Ishikawa (cell line): ENCODE data around the gene DPYD.

ENCODE experiments used
- CEBPB ChIP-seq: IDR thresholded peaks from 2 replicates; pipeline ENCODE4 v1.6.1; 2012
- CREB1 ChIP-seq: IDR thresholded peaks from 2 replicates; pipeline ENCODE4 v1.6.1; 2012; ENCODE audit warnings: low read depth
- EGR1 ChIP-seq: IDR thresholded peaks from 2 replicates; pipeline ENCODE4 v1.6.1; 2012
- EP300 ChIP-seq: IDR thresholded peaks from 2 replicates; pipeline ENCODE4 v1.6.1; 2012; ENCODE audit warnings: borderline replicate concordance
- FOXM1 ChIP-seq: IDR thresholded peaks from 2 replicates; pipeline ENCODE4 v1.6.1; 2012; ENCODE audit warnings: low read depth, borderline replicate concordance
- MAX ChIP-seq: IDR thresholded peaks from 2 replicates; pipeline ENCODE4 v1.6.1; 2012
- NFIC ChIP-seq: IDR thresholded peaks from 2 replicates; pipeline ENCODE4 v1.6.1; 2012
- RAD21 ChIP-seq: IDR thresholded peaks from 2 replicates; pipeline ENCODE4 v1.6.1; 2012; ENCODE audit warnings: low read depth
- TAF1 ChIP-seq: IDR thresholded peaks from 2 replicates; pipeline ENCODE4 v1.6.1; 2012; ENCODE audit warnings: low read depth, mild to moderate bottlenecking
- TCF12 ChIP-seq: IDR thresholded peaks from 2 replicates; pipeline ENCODE4 v1.6.1; 2012; ENCODE audit warnings: low read depth
- TEAD4 ChIP-seq: IDR thresholded peaks from 2 replicates; pipeline ENCODE4 v1.6.1; 2012
- YY1 ChIP-seq: IDR thresholded peaks from 2 replicates; pipeline ENCODE4 v1.6.1; 2012; ENCODE audit warnings: low read depth
- ZBTB7A ChIP-seq: IDR thresholded peaks from 2 replicates; pipeline ENCODE4 v1.6.1; 2012; ENCODE audit warnings: low read depth
- TF ChIP-seq, protein P1 (sequence below): IDR thresholded peaks from 2 replicates; pipeline ENCODE4 v1.6.1; 2012
- TF ChIP-seq, protein P2 (sequence below): IDR thresholded peaks from 2 replicates; pipeline ENCODE4 v1.6.1; 2012; ENCODE audit warnings: low read depth, mild to moderate bottlenecking

The DPYD gene

DNA sequence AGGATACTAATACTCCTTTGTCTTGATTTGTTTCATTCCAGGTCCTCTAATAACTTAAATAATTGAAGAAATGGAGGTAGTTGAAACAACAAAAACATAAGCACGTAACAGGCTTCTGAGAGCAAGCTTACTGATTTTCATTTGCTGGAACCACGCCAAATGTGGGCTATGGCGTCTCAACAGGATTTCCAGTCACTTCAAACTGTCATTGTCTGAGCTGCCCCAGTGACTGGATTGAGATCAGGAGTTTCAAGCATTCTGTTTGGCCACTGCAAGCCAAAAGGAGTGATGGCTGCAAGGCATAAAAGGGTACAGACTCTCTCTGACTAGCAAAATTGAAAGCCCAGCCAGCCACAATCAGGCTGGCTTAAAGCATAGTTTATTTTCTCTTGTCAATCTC is 289.9 kb downstream of the DPYD start:
- TF ChIP-seq TCF12 (no peak), TEAD4 (no peak), TAF1 (no peak), CREB1 (no peak)
- TF ChIP-seq, protein P1, sequence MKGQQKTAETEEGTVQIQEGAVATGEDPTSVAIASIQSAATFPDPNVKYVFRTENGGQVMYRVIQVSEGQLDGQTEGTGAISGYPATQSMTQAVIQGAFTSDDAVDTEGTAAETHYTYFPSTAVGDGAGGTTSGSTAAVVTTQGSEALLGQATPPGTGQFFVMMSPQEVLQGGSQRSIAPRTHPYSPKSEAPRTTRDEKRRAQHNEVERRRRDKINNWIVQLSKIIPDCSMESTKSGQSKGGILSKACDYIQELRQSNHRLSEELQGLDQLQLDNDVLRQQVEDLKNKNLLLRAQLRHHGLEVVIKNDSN: no peak

GRCh38 chr1:97630281-97630680 is 290.6 kb downstream of the DPYD start:
- TF ChIP-seq CREB1 (no peak), YY1 (no peak), RAD21 (no peak), TCF12 (no peak), FOXM1 (no peak), ZBTB7A (no peak), TEAD4 (no peak), EGR1 (no peak)

DNA sequence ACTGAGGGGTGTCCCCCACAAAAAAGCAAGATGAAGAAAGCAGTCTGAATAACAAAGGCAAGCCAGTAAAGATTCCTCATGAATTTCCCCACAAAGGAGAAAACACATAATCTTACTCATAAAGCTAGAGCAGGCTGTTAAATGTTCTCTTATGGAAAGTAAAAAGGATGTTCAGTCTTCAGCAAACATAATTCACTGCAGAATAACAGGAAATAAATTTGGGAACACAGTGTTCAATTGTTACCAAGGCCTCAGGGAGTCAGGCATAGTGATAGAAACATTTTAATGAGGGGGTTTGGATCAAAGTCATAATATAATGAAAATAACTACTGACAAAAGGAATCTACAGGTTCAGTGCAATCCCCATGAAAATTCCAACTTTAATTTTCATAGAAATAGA is 297.6 kb downstream of the DPYD start:
- no peak for TF ChIP-seq TEAD4
- TF ChIP-seq MAX: no peak
- no peak for TF ChIP-seq YY1
- no peak for TF ChIP-seq EP300
- TF ChIP-seq, protein P2, sequence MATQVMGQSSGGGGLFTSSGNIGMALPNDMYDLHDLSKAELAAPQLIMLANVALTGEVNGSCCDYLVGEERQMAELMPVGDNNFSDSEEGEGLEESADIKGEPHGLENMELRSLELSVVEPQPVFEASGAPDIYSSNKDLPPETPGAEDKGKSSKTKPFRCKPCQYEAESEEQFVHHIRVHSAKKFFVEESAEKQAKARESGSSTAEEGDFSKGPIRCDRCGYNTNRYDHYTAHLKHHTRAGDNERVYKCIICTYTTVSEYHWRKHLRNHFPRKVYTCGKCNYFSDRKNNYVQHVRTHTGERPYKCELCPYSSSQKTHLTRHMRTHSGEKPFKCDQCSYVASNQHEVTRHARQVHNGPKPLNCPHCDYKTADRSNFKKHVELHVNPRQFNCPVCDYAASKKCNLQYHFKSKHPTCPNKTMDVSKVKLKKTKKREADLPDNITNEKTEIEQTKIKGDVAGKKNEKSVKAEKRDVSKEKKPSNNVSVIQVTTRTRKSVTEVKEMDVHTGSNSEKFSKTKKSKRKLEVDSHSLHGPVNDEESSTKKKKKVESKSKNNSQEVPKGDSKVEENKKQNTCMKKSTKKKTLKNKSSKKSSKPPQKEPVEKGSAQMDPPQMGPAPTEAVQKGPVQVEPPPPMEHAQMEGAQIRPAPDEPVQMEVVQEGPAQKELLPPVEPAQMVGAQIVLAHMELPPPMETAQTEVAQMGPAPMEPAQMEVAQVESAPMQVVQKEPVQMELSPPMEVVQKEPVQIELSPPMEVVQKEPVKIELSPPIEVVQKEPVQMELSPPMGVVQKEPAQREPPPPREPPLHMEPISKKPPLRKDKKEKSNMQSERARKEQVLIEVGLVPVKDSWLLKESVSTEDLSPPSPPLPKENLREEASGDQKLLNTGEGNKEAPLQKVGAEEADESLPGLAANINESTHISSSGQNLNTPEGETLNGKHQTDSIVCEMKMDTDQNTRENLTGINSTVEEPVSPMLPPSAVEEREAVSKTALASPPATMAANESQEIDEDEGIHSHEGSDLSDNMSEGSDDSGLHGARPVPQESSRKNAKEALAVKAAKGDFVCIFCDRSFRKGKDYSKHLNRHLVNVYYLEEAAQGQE: no peak
- TF ChIP-seq ZBTB7A: no peak
- TF ChIP-seq CREB1: no peak
- no peak for TF ChIP-seq FOXM1
- TF ChIP-seq RAD21: no peak
- TF ChIP-seq, protein P1: no peak
- no peak for TF ChIP-seq CEBPB
- no peak for TF ChIP-seq EGR1
- no peak for TF ChIP-seq TCF12
- no peak for TF ChIP-seq NFIC
- TF ChIP-seq TAF1: no peak

DNA sequence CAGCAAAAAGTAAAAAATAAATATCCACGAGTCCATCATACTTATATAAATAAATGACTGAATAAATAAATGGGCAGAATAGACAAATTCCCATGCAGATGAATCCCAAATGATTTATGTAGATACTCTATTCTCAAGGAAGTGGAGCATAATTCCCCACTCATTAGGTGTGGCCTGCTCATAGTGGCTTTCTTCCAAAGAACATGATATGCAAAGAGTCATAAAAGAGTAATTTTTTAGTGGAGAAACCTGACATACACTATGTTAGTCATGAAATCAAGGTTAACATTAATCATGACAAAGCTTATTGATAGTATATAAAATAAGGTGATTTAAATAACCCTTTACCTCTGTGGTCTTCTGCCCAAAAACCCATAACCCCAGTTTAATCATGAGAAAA is 298.9 kb downstream of the DPYD start:
- no peak for TF ChIP-seq EGR1
- TF ChIP-seq YY1: no peak

DNA sequence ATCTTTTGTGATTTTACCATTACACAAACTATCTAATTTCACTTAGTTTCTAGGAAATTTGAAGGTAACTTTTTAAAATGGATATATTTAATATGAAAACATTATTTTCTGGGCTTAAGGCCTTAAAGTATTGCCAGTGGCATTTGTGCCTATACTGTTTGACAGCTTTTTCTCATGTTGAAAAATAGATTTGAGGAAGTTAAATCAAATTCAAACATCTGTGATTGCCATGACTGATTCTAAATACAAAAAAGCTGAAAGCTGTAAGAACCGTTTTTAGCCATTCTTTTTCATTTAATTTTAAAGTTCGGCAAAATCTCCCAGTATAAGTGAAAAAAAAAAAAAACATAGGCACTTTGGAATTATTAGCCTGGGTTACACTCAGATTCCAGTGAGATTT is 301.1 kb downstream of the DPYD start:
- TF ChIP-seq, protein P1: no peak
- no peak for TF ChIP-seq RAD21
- no peak for TF ChIP-seq CEBPB
- no peak for TF ChIP-seq EP300
- no peak for TF ChIP-seq TEAD4
- no peak for TF ChIP-seq CREB1
- no peak for TF ChIP-seq YY1
- TF ChIP-seq NFIC: no peak
- TF ChIP-seq EGR1: no peak
- no peak for TF ChIP-seq FOXM1

DNA sequence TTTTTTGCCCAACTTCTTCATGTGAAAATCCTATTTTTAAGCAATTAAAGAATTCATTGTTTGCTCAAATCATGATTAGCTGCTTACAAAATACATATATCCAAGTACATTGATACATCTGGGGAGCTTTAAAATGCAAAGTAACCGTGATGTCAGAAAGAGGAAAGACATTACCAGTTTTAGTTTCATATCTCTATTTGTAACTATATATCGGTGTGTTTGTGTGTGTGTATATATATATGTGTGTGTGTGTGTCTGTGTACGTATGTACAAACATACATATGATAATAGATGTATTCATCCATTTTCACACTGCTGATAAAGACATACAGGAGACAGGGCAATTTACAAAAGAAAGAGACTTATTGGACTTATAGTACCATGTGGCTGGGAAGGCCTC is 310.1 kb downstream of the DPYD start:
- no peak for TF ChIP-seq TAF1
- TF ChIP-seq NFIC: no peak
- TF ChIP-seq CREB1: no peak
- no peak for TF ChIP-seq MAX
- no peak for TF ChIP-seq ZBTB7A
- TF ChIP-seq RAD21: no peak
- no peak for TF ChIP-seq YY1
- TF ChIP-seq FOXM1: no peak
- TF ChIP-seq TEAD4: no peak
- TF ChIP-seq EGR1: no peak

- TF ChIP-seq FOXM1 (no peak), CREB1 (no peak), TCF12 (no peak), MAX (no peak), RAD21 (no peak), EGR1 (no peak), EP300 (no peak), YY1 (no peak), CEBPB (no peak), TAF1 (no peak), TEAD4 (no peak), ZBTB7A (no peak), NFIC (no peak)
- TF ChIP-seq, protein P1: no peak
- TF ChIP-seq, protein P2: no peak
Observed at GRCh38 chr1:97610102-97610501, 310.7 kb downstream of the DPYD start.
